ENCODE data around the gene RNF150. TPM values are rescaled to one million over a fixed set of nuclear protein-coding genes. Genes with fewer than 3 reads are reported as not detected.
A peak's percentile ranks its signal among the peaks of the same experiment; 100 is the strongest.

RNF150 gene
- total and polyA plus RNA-seq, 7 donors, result 0.46 to 69.0 (median 53.2) TPM

- Histone ChIP-seq H3K4me1 (peaks cover 0 to 70% (median 33%) of the 10 kb centered on the region in 4 donors), H3K27ac (peak overlapping the region in 1 of 4 donors; percentile 25), H3K36me3 (no peaks in the 10 kb centered on the region), H3K9me3 (no peaks in the 10 kb centered on the region), H3K27me3 (no peaks in the 10 kb centered on the region), H3K4me3 (no peak overlapping the region)
- DNase-seq, result no peak
- intact Hi-C loops (cut with DNase I), result no loop called here
- no peak for TF ChIP-seq EP300 (IDR thresholded peaks at IDR 0.05)
- no peak for TF ChIP-seq CTCF (IDR thresholded peaks at IDR 0.05)
- no peak for TF ChIP-seq POLR2AphosphoS5 (IDR thresholded peaks at IDR 0.05)
- no peak for TF ChIP-seq POLR2A (IDR thresholded peaks at IDR 0.05)
- 47 to 85% methylated on average over 1 of the region's 1 CpG for WGBS, 2 donors
Observed at GRCh38 chr4:141077611-141078225, 55.6 kb downstream of the RNF150 start.

GRCh38 chr4:141075553-141075952 lies 57.7 kb downstream of the RNF150 start:
- peaks cover 0 to 55% (median 29%) of the 10 kb centered on the region in 4 donors for H3K4me1 ChIP-seq
- no peak for TF ChIP-seq POLR2AphosphoS5 (IDR thresholded peaks at IDR 0.05)
- no peak for TF ChIP-seq POLR2A (IDR thresholded peaks at IDR 0.05)
- no peak for TF ChIP-seq CTCF (IDR thresholded peaks at IDR 0.05)
- TF ChIP-seq EP300 (IDR thresholded peaks at IDR 0.05), result no peak
- H3K9me3 ChIP-seq, result no peaks in the 10 kb centered on the region
- intact Hi-C loops (cut with DNase I), result no loop called here
- H3K4me3 ChIP-seq, result no peak overlapping the region
- DNase-seq, result no peak
- no peaks in the 10 kb centered on the region for H3K27me3 ChIP-seq
- H3K27ac ChIP-seq, result no peak overlapping the region
- no peaks in the 10 kb centered on the region for H3K36me3 ChIP-seq

GRCh38 chr4:141074098-141074878 lies 59.0 kb downstream of the RNF150 start:
- WGBS, 2 donors, result 87 to 88% methylated on average over 4 of the region's 4 CpGs
- intact Hi-C loops (cut with DNase I), result no loop called here
- no peaks in the 10 kb centered on the region for H3K9me3 ChIP-seq

GRCh38 chr4:141066690-141067089 lies 66.6 kb downstream of the RNF150 start:
- 47 to 84% methylated on average over 3 of the region's 3 CpGs for WGBS, 2 donors
- intact Hi-C loops (cut with DNase I), result no loop called here
- Histone ChIP-seq H3K4me1 (peaks cover 0 to 21% (median 2%) of the 10 kb centered on the region in 4 donors), H3K9me3 (no peaks in the 10 kb centered on the region), H3K36me3 (no peaks in the 10 kb centered on the region), H3K27me3 (no peaks in the 10 kb centered on the region), H3K27ac (no peak overlapping the region), H3K4me3 (no peak overlapping the region)
- DNase-seq, result no peak
- TF ChIP-seq CTCF (IDR thresholded peaks at IDR 0.05), result no peak
- TF ChIP-seq POLR2AphosphoS5 (IDR thresholded peaks at IDR 0.05), result no peak
- TF ChIP-seq POLR2A (IDR thresholded peaks at IDR 0.05), result no peak
- no peak for TF ChIP-seq EP300 (IDR thresholded peaks at IDR 0.05)

More at GRCh38 chr4:141074098-141074878, 59.0 kb downstream of the RNF150 start:
- no peaks in the 10 kb centered on the region for H3K36me3 ChIP-seq
- H3K27me3 ChIP-seq, result no peaks in the 10 kb centered on the region
- H3K27ac ChIP-seq, result peak overlapping the region in 1 of 4 donors; percentile 1
- no peak for TF ChIP-seq POLR2A (IDR thresholded peaks at IDR 0.05)
- no peak for TF ChIP-seq CTCF (IDR thresholded peaks at IDR 0.05)
- TF ChIP-seq POLR2AphosphoS5 (IDR thresholded peaks at IDR 0.05), result no peak
- no peak for TF ChIP-seq EP300 (IDR thresholded peaks at IDR 0.05)
- peaks cover 0 to 42% (median 20%) of the 10 kb centered on the region in 4 donors for H3K4me1 ChIP-seq
- no peak for DNase-seq
- no peak overlapping the region for H3K4me3 ChIP-seq

Measured in sigmoid colon (tissue), 7 donors.